ENCODE measurements around the gene RARG.

DNA sequence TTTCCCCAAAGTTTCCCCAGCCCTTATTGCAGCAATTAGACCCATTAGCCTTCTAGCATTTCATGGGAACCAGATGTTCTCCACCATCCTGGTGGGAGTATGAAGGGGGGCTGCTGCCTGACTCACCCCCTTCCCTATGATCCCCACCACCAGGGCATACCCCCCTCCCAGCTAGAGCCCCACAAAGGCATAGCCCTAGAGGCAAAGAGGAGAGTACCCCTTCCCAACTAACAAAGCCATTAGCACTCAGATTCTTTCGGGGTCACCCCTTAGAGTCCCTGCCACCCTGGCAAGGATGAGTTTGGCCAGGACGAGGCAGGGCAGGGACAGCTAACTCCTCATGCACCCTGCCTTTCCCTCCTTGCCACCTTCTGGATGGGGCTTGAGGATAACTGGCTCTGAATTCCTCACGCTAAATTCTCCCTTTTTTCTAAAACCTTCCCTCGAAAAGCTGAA is 9.2 kb downstream of the RARG start:
- TF ChIP-seq GABPA (IDR thresholded peaks at IDR 0.05; ENCODE audit: borderline replicate concordance, insufficient read depth, low read length) (no peak), SP2 (IDR thresholded peaks at IDR 0.05; ENCODE audit: low read length) (no peak), YY1 (IDR thresholded peaks at IDR 0.05; ENCODE audit: low read depth, low read length) (no peak), CHD2 (IDR thresholded peaks at IDR 0.05; ENCODE audit: low read length) (no peak), SP1 (IDR thresholded peaks at IDR 0.05; ENCODE audit: low read depth, low read length) (no peak), USF2 (IDR thresholded peaks at IDR 0.05; ENCODE audit: low read length) (no peak), EZH2 (IDR thresholded peaks at IDR 0.05; ENCODE audit: low read depth, low read length, severe bottlenecking) (no peak)
